C4-2B (cell line): ENCODE measurements around the gene TRIM72.

Experiments used
- H3K27ac ChIP-seq: fragments of 450-650 bp; 2 replicates; pipeline ENCODE4 v1.5.1; 2017
- CTCF ChIP-seq: fragments of 450-650 bp; conservative IDR thresholded peaks from 2 replicates; pipeline ENCODE4 v1.5.1; 2017; ENCODE audit warnings: mild to moderate bottlenecking
- ZFX ChIP-seq: fragments of 450-650 bp; IDR thresholded peaks from 2 replicates; pipeline ENCODE4 v1.6.1; 2017

TRIM72 gene

GRCh38 chr16:31223044-31223443, 9.1 kb downstream of the TRIM72 start:
- TF ChIP-seq ZFX (no peak), CTCF (no peak)

DNA sequence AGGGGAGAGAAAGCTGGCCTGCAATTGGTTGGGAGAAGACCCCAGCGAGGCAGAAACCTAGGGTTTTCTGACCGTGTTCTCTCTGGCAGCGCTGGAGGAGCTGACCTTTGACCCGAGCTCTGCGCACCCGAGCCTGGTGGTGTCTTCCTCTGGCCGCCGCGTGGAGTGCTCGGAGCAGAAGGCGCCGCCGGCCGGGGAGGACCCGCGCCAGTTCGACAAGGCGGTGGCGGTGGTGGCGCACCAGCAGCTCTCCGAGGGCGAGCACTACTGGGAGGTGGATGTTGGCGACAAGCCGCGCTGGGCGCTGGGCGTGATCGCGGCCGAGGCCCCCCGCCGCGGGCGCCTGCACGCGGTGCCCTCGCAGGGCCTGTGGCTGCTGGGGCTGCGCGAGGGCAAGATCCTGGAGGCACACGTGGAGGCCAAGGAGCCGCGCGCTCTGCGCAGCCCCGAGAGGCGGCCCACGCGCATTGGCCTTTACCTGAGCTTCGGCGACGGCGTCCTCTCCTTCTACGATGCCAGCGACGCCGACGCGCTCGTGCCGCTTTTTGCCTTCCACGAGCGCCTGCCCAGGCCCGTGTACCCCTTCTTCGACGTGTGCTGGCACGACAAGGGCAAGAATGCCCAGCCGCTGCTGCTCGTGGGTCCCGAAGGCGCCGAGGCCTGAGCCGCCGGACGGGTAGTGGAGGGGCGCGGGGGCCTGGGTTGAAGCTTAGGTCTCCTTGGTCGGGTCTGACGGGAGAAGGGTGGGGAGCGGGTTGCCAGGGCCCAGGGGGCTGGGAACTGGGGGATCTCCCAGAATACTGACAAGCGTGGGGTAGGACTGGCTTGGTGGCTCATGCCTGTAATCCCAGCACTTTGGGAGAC, 10.4 kb downstream of the TRIM72 start:
- H3K27ac ChIP-seq = no peak overlapping the region
- TF ChIP-seq ZFX (no peak), CTCF (no peak)

More at GRCh38 chr16:31223044-31223443, 9.1 kb downstream of the TRIM72 start:
- no peak overlapping the region for H3K27ac ChIP-seq

DNA sequence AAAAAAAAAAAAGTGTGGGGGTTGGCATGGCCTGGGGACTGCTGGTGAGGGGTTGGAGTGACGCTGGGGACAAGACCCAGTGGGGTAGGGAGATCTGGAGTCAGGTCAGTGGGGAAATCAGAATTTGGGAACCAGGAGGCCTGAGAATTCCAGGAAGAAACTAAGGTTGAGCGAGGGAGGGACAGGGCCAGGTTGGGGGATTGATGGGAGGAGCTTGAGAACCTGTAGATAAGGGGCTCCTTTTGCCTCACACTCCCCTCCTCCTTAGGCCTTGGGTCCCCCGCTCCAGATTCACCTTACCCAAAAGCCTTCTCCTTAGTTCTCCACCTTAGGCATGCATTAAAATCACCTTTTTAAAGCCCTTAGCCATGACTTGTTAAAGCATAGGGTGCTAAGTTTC, 11.3 kb downstream of the TRIM72 start:
- no peak overlapping the region for H3K27ac ChIP-seq
- no peak for TF ChIP-seq CTCF
- no peak for TF ChIP-seq ZFX

DNA sequence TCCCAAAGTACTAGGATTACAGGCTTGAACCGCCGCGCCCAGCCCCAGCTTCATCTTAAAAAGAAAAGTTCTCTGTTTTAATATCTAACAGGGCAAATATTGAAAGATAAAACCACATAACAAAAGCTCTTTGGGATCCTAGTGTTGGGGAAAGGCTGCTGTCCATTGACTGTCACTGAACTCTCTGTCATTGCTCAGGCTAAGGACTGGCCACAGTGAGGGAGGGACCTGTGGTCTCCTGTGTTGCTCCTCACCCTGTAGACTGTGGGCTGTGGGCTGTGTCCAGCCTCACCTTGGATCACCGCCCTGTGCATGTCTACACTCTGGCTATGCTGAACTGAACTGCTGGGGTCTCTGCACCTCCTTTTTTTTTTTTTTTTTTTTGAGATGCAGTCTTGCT, 14.3 kb downstream of the TRIM72 start:
- TF ChIP-seq CTCF = no peak
- no peak for TF ChIP-seq ZFX
- no peak overlapping the region for H3K27ac ChIP-seq

GRCh38 chr16:31229501-31229900, 15.6 kb downstream of the TRIM72 start:
- no peak overlapping the region for H3K27ac ChIP-seq
- TF ChIP-seq CTCF (no peak), ZFX (no peak)

DNA sequence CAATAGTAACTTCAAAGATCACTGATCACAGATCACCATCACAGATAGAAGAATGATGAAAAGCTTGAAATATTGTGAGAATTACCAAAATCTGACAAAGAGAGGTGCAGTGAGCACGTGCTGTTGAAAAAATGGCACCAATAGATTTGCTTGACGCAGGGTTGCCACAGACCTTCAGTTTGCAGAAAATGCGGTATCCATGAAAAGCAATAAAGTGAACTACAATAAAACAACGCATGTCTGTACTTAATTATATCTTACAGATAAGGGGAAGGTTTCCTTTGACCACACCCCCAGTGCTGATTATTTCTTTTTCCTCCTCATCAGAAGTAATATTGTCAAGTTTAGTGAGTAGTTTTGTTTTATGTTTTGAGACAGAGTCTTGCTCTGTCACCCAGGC, 24.1 kb downstream of the TRIM72 start:
- no peak for TF ChIP-seq ZFX
- TF ChIP-seq CTCF = no peak
- H3K27ac ChIP-seq = no peak overlapping the region

DNA sequence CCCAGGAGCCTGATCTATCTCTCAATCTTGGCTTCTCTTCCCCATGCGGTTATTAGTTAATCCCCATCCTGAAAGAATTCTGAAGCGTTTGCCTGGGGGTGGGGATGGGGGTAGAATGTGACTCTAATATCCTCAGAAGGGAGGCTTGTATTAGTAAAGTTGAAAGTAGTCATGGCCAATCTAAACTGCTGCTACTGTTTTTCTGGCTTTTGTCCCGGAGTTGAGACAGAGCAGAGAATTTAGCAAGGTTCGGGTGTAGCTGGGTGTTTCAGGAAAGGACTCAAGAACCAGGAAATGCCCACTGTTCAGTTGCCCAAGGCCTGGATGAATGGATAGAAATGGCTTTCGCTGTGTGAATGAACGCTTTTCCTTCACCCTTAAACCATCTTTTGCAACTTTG, 28.3 kb downstream of the TRIM72 start:
- H3K27ac ChIP-seq = no peak overlapping the region
- no peak for TF ChIP-seq CTCF
- no peak for TF ChIP-seq ZFX
